Stimulated activated CD4-positive, alpha-beta T cell treated with anti-CD3 and anti-CD28 coated beads, Interleukin-4, amount 100 ng/mL, for 4 hours (primary cell): Measurements from ENCODE around the gene PSMC2.

ENCODE experiments used
- DNase-seq, 2 experiments: peaks; one replicate each; pipeline ENCODE4 v3.0.0-alpha.2; 2020

The PSMC2 gene

GRCh38 chr7:103347507-103348267 lies at the start of gene PSMC2:
TSS of gene PSMC2 (plus strand) at chr7:103347643. CDS start at chr7:103347712, 69 bp downstream.
- DNase-seq, result peak; percentile 65 to 80

GRCh38 chr7:103297837-103298179 lies 49.6 kb upstream of the PSMC2 start:
- DNase-seq, result no peak

DNA sequence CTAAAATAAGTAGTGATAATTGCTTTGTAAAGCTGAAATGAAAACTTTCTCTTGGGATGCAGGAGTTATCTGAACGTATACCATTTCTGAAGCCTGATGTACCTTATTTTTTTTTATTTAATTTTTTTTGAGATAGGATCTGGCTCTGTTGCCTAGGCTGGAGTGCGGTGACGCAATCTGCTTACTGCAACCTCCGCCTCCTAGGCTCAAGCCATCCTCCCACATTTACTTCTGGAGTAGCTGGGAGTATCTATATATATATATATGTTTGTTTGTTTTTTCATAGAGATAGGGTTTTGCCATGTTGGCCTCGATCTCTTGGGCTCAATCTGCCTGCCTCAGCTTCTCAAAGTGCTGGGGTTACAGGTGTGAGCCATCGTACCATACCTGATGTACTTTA lies 47.8 kb upstream of the PSMC2 start:
- no peak for DNase-seq

DNA sequence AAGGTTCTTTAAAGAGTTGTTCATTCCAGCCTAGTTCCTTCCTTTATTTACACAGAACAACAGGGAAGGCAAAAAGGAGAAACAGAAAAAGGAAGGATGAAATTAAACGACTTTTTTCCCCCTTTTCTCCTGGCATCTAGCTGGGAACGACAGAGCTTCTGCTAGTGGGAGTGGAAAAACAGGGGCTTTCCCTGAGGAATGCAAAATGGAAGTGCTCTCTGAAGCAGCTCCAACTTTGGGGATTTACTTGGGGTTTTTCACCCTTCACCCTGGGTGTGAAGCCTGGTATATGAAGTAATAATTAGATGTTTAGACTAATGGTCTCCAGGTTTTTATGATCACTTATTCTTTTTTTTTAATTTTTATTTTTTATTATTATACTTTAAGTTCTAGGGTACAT lies 46.0 kb upstream of the PSMC2 start:
- DNase-seq, result no peak

DNA sequence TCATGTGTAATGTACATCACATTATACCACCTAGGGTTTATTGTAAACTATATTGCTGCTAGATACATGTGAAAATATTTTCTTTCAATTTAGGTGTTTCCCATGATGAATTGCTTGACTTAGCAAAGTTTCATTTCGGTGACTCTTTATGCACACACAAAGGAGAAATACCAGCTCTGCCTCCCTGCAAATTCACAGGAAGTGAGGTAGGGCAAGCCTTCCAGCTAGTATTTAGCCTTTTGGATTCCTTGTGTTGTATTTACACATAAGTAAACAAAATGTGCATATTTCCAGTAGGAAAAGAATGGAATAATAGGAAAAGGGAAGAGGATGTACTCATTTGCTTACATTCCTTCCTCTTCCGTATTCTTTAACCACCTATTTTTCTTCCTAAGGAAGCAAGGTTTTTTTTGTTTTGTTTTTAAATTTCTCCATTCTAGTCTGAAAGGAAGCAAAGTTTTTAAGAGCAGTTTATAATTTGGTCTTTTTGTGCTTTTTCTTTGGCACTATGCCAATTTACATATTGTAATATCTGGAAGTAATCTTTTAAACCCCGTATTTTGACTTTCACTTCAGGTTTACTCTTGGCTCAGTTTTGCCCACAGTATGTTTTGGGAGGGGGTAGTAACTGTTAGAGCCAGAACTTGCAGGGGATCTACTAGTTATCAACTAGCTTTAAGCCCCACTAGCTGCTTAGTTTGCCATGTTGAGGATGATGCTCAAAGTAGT lies 39.8 kb upstream of the PSMC2 start:
- no peak for DNase-seq

DNA sequence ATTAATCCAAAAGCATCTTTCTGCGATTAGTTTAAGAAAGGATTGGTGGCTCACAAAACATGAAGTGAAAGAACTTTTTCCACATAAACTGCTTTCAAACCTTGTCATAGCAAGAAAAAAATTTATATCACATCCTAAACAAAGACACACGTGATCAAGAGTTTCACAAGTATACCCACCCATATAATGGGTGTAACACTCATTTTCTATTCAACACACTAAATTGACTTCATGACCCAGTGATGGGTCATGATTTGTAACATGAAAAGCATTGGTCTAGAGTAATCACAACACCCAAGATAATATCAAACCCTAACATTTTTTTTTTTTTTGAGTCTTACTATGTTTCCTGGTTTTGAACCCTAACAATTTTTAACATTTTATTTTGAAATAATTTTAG lies 32.6 kb upstream of the PSMC2 start:
- no peak for DNase-seq

DNA sequence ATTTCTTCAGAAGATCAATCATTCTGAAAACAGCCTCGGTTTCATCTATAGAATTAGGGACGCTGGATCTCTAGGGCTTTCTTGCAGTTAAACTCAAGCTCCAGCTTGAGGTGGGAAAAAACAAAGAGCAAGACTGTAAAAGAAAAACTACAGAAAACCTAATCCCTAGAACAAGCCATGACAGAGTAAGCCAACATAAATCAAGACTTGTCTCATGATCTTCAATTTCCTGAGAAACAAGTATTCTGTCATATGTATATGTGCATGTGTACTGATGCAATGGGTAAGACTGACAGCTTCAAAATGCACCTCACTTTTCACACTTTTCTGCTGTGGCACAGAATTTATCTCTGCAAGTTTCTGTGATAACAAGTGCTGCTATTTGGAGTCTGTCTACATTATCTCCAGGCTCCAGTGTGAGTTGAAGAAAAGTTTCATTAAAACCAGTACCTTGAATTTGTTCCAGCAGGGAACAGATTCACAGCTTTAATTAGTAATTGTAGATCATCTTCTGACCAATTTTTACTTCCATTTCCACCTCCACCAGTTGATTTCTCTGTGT lies 31.0 kb upstream of the PSMC2 start:
- no peak for DNase-seq

DNA sequence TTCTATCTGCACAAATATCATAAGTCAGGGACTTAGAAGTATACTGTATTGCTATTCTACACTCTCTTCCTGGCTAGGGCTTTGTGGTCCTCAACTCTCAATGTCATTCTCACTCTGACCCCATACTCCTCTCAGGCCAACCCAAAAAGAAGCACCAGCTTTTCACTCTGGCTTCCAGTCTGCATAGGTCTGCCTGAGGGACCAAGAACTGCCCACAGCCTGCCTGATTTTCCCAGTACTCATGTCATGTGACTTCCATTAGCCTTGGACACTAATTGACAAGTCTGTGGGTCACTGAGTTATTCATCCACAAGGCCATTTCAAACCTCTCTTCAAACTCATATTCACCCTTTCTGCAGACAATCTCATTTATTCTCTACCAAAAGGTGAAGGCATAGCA lies 30.4 kb upstream of the PSMC2 start:
- no peak for DNase-seq

GRCh38 chr7:103325744-103326143 lies 21.7 kb upstream of the PSMC2 start:
- DNase-seq, result no peak

GRCh38 chr7:103336761-103337160 lies 10.7 kb upstream of the PSMC2 start:
- DNase-seq, result no peak

DNA sequence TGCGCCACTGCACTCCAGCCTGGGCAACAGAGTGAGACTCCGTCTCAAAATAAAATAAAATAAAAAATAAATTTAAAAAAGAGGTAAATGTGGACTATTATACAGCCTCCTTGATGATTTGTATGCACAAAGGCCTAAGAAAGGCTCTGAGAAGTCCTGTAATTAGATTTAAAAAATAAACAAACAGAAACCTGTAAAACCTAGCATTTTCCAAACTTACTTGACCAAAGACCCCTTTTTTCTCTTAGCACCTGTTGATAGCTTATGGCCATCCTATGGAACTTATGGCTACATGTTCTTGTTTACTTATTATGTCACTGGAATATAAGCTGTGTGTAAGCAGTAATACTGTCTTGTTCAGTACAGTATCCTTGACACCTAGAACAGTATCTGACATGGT lies 8.6 kb upstream of the PSMC2 start:
- no peak for DNase-seq

DNA sequence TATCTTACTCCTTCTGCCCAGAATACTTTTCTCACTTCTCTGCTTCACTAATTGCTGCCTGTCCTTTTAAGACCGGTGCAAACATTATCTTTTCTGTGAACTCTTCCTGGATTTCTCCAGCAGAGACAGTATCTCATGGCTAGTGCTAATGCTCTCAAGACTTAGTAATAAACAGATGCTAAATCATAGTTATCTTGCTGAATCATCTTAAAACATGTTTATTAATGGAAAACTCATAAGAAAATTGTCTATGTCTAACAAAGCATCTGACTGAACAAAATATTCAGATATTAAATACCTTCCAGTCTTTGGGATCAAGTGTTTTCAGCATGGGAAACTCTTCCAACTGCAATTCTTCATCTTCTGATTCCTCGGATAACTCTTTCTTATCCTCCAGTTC lies 6.0 kb upstream of the PSMC2 start:
- DNase-seq, result no peak

- no peak for DNase-seq
Measured at GRCh38 chr7:103343332-103343731, 4.1 kb upstream of the PSMC2 start.

DNA sequence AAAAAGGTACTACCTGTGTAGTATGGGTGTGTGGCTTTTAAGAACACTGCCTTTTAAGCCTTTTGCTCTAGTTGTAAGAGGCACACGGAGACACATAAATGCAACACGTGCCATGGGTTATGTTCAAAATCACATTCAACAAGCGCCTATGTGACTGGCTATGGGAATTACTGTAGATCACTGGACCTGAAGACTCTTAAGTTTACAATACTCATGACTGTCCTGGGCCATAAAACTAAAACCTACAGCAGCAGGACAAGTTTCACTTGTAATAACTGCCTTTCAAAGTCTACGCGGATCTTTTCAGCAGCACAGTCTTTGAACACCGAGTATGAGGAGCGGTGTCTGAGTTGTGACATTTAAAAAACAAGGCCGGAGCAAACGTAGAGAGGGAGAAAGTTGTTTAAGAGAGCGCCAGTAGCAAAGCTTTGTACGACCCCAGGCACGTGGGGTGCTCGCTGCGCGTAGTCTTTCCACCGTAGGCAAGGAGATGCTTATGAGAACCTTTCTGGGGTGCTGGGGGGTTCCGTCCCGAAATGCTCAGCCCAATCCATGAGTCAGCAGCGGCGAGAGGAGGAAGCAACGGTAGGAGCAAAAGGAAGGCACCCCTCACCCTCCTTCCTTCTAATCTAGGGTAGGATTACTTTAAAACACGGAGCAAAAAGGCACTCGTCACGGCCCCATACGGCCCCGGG lies 3.5 kb upstream of the PSMC2 start:
- peak; percentile 35 to 53 for DNase-seq

DNA sequence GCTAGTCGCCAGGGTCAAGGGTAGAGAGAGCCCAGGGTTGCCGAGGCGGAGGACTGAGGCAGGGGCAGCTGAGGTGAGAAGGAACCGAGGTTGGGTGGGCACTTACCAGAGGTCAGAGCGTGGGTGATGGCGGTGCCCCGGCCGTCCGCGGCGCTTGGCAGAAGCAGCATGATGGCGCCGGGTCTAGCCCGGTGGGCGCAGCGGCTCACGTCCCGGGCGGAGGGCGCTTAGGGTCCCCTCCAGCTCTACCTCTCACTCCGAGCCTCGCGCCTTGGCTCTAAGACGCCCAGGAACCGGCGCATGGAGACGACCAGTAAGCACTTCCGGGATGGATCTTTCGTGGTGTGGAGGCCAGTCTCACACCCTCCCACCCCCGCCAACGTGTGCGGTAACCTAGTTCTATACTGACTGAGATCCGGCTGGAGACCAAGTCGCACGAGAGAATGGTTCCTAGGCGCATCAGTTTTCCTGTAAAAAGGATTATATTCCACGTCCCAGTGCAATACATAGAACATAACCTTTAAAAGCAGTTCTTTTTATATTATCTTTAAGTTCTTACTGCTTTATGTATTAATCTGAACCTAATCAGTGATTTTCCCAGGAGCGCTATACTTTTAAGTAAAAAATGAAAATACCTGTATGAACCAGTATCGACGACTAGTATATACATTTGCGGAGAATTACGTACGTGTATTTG lies 2.8 kb upstream of the PSMC2 start, which contains the start of gene DNAJC2:
TSS of gene DNAJC2 (minus strand) at position 315 of the 697 bp plus-strand sequence. CDS start at position 170, 145 bp downstream.
- DNase-seq, result peak; percentile 75 to 85

DNA sequence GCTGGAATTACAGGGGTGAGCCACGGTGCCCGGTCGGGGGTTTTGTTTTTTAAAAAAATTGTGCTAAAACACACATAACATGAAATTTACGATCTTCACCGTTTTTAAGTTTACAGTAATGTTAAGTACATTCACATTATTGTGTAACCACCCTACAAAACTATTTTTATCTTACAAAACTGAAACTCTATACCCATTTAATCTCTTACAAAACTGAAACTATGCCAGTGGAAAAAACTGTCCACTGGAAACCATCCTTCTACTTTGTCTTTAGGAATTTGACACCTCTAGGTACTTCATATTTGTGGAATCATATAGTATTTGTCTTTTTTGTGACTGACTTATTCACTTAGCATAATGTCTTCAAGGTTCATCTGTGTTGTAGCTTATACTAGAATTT lies 1.0 kb upstream of the PSMC2 start:
- no peak for DNase-seq

DNA sequence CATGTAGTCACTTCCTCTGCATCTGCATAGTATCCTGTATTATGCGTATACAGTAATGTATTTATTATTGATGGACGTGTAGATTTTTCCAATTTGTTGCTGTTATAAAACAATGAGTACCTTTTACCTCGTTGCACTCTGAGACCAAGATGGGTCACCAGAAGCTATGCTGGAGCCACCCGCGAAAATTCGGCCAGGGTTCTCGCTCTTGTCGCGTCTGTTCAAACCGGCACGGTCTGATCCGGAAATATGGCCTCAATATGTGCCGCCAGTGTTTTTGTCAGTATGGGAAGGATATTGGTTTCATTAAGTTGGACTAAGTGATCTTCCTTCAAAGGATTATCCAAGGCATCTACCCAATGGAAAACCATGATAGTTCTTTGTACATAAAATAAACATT lies 1.0 kb downstream of the PSMC2 start:
- no peak for DNase-seq

DNA sequence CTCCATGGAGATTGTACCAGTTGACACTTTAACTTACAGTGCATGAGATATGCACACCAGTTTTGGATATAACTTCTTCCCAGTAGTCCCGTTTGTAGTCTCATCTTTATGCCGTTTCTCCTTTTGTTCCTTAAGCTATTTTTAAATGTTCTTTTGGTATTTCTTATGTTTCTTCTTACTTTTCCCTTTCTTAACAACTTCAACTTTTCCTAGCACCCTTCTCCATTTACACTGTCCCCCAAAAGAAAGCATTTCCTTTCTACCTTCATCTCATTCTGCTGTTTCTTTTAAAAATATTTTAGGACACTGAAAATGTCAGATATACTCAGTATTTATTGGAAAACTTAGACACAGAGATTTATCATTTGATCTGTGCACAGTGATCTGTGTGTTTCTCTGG lies 1.5 kb downstream of the PSMC2 start:
- no peak for DNase-seq

GRCh38 chr7:103349805-103350204 lies 2.4 kb downstream of the PSMC2 start:
- no peak for DNase-seq

GRCh38 chr7:103369432-103369831 lies 22.0 kb downstream of the PSMC2 start:
- no peak for DNase-seq

DNA sequence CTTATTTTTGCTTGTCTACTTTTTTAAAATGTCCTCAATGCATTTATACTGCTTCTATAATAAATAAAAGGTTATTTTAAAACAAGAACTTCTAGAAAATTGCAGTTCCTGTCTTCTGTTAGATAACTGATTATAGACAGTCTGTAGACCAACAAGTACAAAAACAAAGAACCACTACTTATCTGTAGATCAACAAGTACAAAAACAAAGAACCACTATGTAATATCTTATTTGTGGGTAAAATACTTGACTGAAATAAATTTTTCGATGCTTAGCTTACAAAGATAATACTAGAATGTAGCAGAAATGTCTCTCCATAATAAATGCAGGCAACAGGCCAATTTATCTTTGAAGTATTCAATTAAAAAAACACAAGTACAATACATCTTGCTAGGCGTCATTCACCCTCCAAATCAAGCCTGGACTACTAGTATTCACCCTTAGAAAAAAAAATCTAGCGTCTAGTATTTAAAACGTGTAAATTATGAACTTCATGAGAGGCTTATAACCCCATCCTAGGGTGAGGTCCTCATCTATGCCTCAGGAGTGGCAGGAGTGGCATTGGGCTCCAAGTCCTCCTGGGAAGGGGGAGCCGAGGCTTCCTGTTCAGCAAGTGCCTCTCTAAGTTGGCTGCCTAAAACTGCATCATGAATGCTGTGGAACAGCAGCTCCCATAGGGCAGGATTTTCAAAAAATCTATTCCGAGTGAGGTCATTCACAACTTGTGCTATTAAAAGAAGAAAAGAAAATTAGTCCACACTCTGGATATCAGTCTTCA lies 26.6 kb downstream of the PSMC2 start:
- DNase-seq, result no peak
